D721Med (cell line): ENCODE measurements around the gene STK32B.

Experiments
- DNase-seq: peaks from one replicate; pipeline ENCODE4 v3.0.0; 2011; ENCODE audit warnings: low spot score; ENCODE audit not compliant: insufficient read length
- FAIRE-seq: peaks from 2 replicates; lab custom pipeline; 2011; peaks lifted over from hg19 to GRCh38; lab: Jason Lieb, UNC
- TF ChIP-seq, protein P1 (sequence below): IDR thresholded peaks from 2 replicates; pipeline ENCODE4 v1.5.1; 2012; ENCODE audit warnings: mild to moderate bottlenecking, control low read depth; ENCODE audit not compliant: insufficient read depth; ENCODE audit errors: missing control alignments

STK32B gene

DNA sequence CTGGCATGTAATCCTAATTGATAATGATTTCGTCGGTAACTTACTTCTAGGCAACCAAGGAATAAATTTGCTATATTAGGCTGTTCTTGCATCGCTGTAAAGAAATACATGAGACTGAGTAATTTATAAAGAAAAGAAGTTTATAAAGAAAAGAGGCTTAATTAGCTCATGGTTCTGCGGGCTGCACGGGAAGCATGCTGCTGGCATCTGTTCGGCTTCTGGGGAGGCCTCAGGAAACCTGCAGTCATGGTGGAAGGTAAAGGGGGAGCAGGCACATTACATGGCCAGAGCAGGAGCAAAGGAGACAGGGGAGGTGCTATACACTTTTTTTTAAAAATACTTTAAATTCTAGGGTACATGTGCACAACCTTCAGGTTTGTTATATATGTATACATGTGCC is 290.2 kb downstream of the STK32B start:
- DNase-seq (no peak), FAIRE-seq (no peak)
- TF ChIP-seq, protein P1, sequence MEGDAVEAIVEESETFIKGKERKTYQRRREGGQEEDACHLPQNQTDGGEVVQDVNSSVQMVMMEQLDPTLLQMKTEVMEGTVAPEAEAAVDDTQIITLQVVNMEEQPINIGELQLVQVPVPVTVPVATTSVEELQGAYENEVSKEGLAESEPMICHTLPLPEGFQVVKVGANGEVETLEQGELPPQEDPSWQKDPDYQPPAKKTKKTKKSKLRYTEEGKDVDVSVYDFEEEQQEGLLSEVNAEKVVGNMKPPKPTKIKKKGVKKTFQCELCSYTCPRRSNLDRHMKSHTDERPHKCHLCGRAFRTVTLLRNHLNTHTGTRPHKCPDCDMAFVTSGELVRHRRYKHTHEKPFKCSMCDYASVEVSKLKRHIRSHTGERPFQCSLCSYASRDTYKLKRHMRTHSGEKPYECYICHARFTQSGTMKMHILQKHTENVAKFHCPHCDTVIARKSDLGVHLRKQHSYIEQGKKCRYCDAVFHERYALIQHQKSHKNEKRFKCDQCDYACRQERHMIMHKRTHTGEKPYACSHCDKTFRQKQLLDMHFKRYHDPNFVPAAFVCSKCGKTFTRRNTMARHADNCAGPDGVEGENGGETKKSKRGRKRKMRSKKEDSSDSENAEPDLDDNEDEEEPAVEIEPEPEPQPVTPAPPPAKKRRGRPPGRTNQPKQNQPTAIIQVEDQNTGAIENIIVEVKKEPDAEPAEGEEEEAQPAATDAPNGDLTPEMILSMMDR: no peak

DNA sequence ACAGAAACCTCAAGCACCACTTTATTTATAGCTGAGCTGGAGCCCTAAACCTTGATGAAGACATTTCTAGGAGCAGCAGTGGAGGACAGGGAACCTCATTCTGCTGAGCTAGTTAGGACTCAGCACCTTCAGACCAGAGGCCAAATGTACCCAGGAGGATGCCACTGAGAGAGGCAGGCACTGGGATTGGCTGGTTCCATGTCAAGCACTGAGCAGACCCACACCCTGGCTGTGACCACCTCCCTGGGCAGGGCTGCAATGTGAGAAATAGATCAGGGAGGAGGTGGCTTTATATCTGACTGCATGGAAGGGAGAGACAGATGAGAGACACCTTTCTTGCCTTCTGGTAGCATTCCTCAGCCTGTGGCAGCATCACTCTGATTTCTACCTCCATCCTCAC is 304.6 kb downstream of the STK32B start:
- no peak for FAIRE-seq
- no peak for DNase-seq
- TF ChIP-seq, protein P1: no peak

DNA sequence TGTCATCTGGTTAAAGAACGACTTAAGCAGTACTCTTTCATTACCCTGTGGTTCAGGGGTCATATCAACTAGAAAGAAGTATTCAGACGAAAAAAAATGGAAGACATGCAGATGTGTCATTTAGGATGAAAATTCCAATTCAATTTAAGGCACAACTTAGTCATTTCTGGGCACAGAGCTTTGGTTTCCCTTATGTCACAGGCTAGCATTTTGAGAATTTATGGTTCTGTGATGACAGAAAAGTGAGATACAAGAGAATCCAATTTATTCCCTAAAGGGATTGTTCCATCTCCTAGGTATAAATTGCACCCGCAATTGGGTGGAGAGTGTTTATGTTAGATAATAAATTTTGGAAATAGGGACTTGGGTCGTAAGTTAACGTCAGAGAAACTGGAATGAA is 306.6 kb downstream of the STK32B start:
- FAIRE-seq (no peak), DNase-seq (no peak)
- TF ChIP-seq, protein P1: no peak

DNA sequence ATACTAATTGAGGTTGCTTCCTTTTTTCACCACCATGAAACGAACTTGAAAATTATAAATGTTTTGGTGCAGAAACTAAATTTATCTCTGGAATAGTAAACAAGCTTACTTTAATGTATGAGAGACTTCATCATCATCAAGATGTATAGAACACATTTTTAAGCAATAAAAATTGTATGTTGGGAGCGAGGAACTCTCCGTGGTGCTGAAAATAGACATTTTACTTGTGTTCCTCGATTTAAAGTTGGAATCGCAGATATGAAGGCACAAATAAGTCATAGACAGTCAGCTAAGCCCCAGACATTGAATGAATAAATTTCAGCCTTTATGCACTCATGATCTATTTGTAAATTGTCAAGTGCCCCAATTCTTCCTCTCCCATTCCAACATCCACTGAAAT is 310.7 kb downstream of the STK32B start:
- FAIRE-seq (no peak), DNase-seq (no peak)
- TF ChIP-seq, protein P1: no peak

DNA sequence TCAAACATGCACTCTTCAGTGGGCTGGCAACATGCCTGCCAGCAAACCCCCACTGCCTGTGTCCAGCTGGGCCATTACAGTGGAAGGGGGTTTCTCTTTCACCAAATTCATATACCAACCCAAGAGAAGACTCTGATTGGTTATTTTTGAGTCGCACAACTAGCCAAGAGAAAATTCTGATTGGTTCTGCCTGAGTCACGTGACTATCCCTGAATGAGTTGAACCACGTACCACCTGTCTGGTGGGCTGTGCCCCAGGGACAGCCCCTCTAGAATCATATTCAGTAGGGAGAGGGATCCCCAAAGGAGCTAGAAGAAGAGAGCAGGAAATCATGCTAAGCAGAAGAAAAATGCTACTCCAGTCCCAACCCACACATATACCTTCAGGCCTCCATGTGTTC is 313.1 kb downstream of the STK32B start:
- TF ChIP-seq, protein P1: no peak
- FAIRE-seq (no peak), DNase-seq (no peak)

- FAIRE-seq (no peak), DNase-seq (no peak)
- TF ChIP-seq, protein P1: no peak
Measured at GRCh38 chr4:5365071-5366008, 314.1 kb downstream of the STK32B start.

DNA sequence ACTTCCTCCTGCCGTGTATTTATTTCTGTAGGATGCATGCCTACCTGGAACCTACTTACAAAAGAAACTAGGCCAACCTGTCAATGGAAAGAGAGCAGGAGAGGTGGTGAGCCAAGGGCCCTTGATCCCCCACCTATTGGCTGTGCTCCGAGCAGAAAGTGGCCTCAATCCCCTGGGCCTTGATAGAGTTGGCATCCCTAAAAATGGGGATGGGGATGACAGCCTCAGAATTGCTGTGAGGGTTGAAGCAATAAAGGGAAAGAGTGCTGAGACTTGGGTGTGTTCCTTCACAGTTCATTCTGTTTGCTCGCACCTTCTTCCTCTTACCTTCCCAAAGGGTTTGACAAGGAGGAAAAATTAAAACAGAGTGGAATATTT is 314.7 kb downstream of the STK32B start:
- TF ChIP-seq, protein P1: no peak
- FAIRE-seq: no peak
- DNase-seq: no peak
